Hypothalamus (tissue), 51 donors: ENCODE results near the gene LIPA.
"Not testable (repeated sequence)": the region's sequence is repeated elsewhere in the genome, so short reads cannot be mapped to it uniquely, and the experiment has no call there.

Source experiments
- DNase-seq, 51 donors: peaks; one replicate each; lab custom pipeline; 2025; lab: John Stamatoyannopoulos, UW

Gene LIPA

DNA sequence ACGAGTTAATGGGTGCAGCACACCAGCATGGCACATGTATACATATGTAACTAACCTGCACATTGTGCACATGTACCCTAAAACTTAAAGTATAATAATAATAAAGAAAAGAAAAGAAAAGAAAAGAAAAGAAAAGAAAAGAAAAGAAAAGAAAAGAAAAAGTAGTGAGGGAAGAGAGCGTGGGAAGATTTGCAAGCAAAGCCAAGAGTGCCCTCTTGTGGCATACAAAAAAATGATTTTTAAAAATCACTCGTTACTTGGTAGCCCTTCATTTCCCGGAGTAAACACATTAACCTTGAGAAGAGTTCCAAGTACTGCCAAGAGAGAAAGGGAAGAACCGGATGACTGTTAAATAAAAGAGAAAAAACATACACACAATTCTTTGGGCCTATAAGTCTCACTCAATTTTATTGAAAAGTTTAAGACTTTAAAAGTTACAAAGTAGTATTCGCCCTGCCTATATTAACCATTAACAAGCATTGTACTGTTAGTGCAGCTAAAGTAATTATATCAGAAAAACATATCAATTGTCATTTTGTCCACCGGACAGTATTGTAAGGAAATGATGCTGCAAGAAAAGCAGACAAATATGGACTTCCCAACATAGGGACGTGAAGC lies 38.3 kb downstream of the LIPA start:
- peak in 1 of 51 donors; percentile 31 for DNase-seq

DNA sequence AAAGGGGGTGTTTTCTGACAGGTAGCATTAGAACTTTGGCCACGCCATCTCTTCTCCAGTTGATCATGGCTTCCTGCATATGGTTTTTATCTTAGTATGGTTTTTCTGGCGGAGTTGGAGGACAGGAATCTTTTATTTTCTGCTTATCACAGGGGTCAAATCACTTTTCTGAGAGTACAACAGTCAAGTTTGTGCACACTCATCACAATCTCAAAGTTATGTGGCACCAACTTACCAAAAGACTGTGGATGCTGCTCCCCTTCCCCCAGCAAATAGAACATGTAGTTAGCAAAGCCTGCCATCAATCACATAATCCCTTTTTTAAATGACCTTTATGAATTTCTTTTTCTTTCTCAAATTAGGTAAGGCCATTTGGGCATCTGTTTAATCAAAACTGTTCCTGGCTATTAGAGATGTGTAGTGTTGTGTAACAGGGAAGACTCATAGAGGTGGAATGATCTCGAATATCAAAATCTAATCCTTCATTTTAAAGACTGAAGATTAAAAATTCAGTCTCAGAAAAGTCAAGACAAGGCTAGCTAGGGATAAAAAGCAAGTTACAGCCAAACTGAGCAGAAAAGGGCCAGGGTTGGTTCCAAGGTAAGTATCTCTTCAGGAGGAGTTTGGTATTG lies 40.7 kb downstream of the LIPA start:
- no peak for DNase-seq

DNA sequence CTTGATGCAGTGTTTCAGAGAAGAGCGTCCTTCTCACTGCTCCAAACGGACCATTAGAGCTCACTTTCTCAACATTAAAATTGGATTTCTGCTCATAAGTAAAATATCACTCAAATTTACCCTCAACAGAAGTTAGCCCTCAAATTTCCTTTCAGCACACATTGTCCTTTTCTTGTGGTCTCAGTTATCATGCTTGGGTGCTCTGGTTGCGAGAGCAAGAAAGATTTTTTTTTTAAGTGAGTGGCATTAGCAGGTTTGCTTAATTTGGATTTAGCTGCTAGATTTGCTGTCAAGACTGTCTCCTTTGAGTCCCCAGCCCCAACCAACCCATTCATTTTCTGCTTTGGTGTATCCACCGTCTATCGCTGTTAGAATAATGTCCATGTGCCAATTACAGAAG lies 41.9 kb downstream of the LIPA start:
- no peak for DNase-seq

DNA sequence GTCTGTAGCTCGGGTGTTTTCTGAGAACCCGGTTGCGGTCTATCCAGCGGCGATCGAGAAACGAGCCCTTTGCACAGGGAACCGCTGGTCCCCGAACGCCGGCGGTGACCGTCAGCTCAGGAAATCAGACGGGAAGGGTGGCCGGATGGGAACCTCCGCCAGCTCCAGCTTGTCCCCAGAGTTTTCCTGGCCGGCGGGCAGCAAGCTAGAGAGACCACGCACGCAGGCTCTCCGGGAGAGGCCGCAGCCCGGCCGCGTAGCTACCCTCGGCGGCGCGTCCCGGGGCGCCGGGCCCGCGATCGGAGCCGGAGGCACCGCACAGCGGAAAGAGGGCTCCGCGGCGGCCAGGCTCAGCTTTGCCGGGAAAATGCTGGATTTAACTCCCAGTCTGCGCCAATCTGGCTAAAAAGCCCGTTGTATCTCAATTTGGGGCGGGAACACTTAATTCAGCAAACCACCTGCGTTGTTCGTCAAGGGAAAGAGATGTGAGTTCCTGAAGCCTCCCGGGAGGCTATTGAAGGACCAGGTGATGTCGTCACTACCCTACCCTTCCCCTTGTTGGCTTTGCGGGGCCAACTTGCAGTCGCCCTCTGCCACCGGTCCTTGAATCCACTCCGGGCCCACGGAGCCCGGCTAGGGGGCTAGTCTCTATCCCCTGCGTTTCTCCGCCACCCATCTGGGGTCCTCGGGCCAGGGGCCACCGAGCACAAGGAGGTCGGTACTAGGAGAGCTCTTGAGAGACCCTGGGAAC lies 43.6 kb downstream of the LIPA start:
- peak in 14 of 51 donors; percentile 21 to 51 (median 34) for DNase-seq

DNA sequence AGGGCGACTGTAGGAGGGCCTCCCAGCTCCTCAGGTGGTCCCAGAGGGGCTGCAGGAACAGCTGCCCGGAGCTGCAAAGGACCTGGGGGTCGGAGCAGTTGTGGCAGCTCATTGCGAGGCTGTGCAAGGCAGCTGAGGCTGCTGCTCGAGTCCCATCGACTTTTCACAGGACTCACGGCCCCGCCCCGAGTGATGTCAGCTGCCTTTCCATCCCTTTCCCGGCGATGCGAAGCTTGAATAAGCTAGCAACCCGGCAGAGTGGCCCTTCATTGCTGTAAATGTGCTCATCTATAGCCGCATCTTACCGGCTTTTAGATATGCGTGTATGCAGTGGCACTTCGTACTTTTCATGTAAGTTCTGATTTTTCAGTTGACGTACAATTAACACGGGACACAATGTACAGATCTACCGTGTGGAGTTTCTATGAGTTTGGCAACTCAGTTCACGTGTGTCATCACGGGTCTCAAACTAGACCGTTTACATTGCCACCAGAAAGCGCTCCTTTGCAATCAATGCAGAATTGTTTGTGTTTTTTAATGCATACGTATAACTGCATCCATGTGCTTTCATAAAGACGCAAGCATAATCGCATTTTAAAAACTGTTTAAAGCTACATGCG lies 44.3 kb downstream of the LIPA start, which contains the start of gene CH25H:
CH25H (minus strand) TSS at position 137 of the 620 bp plus-strand sequence; CDS start at position 112, 25 bp downstream.
- DNase-seq = peak in 47 of 51 donors; percentile 21 to 86 (median 69)

DNA sequence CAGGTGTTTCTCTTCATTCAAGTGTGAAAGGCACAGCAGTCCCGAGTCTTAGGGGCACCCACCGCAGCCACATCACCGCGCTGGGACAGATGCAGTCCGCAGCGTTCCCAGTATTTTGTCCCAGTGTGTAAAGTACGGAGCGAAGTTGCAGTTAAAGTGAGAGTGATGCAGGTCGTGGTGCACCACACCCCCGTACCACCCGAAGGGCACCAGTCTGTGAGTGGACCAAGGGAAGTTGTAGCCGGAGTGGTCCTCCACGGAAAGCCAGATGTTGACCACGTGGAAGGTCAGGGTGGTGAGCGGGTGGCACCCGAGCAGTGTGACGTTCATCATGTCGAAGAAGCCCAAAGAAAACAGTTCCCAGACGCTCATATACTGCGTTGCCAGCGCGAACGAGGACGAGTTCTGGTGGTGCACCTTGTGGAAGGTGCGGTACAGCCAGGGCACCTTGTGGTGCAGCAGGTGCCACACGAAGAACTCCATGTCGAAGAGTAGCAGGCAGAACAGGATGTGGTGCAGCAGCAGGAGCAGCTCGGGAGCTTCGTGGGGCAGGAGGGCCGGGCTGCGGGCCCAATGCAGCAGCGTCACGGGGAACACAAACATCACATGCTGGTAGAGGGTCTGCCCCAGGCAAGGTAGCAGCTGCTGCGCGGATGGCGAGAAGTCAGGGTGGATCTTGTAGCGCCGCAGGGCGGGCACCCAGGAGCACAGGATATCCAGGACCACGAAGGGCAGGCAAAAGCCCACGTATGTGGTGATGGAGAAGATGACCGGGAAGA lies 45.0 kb downstream of the LIPA start:
- peak in 18 of 51 donors; percentile 42 to 74 (median 62) for DNase-seq

DNA sequence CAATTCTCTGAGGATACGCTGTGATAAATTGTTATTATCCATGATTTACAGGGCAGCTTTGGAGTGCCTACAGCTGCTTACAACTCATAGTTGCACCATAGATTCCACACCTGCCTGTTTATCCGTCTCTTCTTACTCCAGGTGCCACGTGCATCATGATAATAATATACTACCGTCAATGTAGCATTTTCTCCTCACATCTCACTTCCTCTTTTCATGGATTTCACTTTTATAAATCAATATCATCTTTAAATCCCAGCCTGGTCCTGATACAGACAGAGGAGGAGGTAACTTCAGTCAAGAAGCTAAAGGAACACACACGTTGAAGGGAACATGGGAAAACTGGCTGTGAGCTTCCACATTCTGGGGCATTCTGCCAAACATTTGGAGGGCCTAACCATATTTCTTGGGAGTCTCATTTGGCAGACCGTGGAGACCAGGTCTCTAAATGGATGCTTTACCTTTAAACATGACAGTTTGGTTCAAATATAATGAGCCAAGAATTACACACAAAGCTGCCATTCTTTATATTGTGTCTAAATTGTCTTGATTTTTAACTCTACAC lies 46.9 kb downstream of the LIPA start:
- DNase-seq = no peak

DNA sequence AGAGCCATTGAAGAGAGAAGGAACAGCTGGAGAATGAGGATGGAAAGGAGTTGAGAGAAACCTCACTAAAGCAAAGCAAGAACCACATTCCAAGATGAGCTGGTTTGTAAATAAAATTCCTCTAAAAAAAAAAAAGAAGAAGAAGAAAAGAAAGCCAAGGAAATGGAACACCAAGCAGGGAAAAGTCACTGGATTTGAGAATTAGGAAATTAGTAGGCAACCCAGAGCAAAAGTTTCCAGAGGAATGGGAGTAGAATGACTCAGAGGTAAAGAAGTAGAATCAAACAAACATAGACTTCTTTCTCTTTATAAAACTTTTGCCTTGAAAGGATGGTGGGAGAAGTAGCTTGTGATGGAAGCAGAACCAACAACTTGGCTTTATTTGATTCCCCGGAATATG lies 48.3 kb downstream of the LIPA start:
- DNase-seq = no peak

DNA sequence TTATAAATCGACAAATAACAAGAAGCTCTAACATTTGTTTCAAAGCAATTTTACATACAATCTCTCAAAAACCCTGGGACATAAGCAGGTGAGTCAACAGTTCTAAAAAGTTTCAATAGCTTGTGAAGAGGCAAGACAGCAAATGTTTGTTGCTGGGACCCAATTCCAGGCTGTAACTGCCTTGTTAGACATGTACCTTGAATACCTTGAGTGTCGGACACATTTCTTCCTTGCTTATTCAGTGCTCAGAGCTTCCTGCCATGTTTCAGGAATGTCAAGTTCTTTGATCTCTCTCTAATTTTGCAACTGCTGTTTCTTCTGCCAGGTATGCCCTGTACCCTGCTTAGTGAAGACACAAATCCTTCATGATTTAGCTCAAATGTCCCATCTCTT lies 49.5 kb downstream of the LIPA start:
- no peak for DNase-seq

DNA sequence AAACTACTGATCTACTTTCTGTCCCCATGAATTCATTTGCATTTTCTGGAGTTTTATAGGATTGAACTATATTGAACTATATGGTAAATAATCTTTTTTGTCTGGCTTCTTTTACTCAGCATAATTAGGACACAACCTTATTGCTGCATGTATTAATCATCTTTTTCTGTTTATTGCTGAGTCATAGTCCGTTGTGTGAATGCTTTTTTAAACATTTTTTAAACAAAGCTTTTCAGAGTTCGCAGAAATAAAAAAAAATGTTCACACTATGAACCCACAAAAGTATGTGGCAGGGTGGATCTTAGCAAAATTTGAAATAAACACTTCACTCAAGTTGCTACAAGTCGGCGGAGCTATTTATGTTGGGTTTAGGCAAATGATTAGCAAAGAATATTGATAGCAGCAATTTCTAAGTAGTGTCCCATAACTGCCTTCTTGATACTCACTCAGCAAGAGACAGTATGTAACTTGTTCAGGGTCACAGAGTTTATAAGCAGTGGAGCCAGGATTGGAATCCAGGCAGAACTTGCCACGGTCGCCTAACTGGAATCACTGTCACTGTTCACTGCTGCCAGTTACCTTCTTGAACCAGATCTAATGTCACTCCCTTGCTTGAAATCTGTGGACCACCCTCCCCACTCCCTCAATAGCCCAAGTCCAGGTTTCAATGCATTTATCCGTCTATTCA lies 50.1 kb downstream of the LIPA start:
- DNase-seq = no peak

DNA sequence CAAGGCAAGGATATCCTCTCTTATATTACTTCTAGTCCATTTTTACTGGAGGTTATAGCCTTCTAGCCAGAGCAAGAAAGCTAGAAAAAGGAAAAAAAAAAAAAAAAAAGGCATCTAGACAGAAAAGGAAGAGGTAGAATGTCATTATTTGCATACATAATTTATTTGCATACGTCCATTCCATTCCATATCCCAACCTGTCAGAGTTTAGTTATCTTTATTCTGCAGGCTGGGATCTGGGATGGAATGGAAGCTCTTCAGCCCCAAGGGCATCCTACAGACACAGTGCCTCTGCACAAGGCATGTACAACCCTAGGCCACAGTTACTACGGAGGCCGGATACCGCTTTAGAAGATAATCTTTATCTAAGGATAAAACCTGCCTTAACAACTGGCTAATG lies 54.1 kb downstream of the LIPA start:
- no peak for DNase-seq

DNA sequence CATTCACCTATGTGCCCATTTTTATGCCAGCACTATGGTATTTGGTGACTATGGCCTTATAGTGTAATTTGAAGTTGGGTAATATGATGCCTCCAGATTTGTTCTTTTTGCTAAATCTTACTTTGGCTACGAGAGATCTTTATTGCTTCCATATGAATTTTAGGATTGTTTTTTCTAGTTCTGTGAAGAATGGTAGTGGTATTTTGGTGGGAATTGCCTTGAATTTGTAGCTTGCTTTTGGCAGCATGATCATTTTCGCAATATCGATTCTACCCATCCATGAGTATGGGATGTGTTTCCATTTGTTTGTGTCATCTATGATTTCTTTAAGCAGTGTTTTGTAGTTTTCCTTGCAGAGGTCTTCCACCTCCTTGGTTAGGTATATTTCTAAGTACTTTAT lies 60.3 kb downstream of the LIPA start:
- not testable (repeated sequence) for DNase-seq

DNA sequence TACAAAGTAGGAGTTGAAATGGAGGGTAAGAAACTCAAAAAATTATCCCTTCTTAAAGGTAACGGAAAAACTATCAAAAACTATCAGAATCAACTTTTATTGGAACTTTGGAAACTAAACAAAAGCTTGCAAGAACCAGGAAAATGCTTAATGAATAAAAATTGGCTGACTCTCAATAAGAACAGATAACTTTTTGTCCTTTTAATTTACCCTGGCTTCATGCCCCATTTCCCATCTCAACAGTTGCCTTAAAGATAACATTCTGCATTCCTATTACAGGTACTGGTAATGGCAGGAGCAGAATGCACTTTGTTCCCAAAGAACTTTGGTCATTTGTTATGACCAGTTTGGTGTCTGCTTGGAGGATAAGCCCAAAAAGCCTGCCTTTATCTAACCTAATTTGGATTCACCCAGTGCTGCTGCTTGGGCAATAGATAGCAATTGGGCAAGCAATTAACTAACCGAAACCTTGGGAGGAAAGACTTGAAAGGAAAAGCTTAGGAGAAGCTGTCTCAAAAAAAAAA lies 62.3 kb downstream of the LIPA start:
- no peak for DNase-seq

DNA sequence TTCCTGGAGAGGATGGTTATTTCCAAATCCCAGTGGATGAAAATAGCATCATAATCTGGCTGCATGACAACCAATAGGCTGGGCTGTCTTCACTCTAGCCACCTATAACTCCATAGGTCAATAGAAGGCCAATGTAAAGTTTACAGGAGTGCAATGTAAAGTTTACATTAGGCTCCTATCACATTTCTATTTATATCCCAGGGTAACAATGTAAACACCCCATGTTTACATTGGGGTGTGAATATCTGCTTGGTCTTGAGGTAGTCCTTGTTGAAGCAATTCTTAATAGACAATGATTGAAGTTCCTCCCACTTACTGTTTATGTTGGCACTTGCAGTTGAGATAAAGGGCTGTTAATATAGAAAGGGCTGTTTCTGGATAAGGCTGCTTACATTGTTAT lies 65.9 kb downstream of the LIPA start:
- no peak for DNase-seq

DNA sequence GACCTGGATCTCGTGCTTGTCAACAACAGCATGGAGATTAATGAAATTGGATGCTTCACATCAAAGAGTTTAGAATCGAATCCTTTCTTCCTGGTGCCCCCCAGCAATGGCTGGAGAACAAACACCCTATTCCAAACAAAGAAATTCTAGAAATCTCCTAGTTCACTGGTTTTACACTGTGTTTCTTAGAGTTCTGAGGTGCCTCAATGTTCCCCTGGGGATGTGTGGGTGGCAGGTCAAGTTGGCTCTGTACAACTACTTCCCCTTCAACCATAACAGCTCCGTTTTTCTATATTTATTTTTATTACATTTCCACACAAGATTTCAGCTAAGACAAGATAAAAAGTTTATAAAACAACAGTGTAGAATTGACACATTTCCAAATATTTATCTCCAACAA lies 66.9 kb downstream of the LIPA start:
- no peak for DNase-seq

DNA sequence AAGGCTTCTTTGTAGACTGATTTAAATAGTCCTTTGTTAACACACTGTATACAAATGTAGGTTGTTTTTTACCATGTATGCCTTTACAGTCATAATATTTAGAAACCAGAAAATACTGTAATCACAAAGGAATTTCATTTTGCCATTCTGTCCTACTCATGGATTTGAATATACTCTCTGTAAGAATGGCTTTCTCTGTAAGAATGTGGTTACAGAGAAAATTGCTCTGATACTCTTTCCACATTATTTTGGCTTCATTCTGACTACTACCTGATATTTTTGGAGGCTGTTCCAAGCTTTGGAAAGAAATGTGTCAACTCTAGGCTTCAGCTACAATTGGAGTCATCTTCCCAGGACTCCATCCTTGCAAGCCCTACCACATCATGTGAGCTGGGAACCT lies 68.0 kb downstream of the LIPA start:
- no peak for DNase-seq

DNA sequence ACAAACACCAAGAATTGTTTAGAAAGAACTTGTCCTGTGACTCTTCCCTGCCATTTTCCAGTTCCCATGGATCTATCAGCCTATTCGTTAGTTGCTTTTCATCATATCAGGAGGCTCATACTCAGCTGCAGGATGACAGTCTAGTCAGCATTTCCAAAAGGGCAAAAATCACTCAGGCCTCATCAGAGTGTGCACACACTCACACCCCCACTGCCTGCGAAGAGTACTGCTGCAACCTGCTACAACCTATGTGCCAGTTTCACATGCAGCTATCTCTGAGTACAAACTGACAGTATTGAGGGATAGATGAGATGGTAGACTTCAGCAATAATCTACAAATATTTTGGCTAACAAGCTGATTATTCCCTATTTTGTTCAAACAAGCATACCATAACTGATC lies 68.7 kb downstream of the LIPA start:
- no peak for DNase-seq

DNA sequence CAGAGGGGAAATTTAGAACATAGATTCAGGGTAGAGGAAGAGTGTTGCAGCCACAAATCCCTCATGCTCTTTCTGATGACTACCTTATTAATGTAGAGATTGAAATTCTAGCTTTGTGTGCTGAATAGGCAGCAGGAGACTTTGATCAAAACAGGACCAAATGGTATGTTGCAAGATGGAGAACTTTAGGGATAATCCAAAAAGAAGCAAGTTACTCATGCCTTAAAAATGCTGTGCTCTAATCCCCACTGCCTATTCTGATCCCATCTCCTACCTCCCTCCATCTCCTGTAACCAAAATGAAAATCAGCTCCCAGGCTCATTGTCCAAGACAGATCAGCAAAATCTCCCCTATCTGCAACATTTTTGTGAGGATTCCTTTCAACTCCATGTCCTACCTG lies 75.8 kb downstream of the LIPA start:
- DNase-seq = no peak

DNA sequence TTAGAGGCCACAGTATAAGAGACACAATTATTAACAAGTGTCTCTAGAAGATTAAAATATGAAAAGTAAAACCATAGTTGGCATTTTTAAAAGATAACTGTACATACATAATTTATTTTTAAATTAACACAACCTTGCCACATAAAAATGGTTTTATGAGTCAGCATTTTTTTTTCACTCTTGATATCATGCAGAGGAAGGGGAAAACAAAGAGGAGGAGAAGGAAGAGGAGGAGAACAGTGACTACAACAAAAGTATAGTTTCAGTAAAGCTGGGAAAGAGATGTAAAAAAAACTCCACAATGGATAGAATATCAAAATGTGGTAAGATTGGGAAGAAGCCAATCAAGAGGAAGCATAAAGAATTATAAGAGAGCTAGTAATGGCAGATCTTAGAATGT lies 78.5 kb downstream of the LIPA start:
- no peak for DNase-seq

DNA sequence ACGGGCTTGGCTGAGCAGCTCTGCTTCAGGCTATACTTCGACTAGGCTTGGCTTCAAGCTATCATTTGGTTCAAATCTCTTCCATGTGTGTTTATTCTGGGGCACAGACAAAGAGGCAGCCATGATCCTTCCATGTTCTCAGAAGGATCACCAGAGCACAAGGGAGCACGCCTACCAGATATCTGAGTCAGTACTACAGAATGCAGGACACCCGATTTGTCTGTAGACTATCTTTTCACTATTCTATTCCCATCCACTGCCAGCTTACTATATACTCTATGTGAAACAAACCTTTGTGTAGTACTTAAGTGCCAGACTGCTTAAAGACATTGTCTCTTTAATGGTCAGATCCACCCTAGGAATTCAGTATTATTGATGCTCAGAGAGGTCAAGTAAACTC lies 79.6 kb downstream of the LIPA start:
- DNase-seq = no peak
